ENCODE data around the gene RFFL. TPM values are rescaled to one million over a fixed set of nuclear protein-coding genes. Genes with fewer than 3 reads are reported as not detected.
A peak's percentile ranks its signal among the peaks of the same experiment; 100 is the strongest.
"Not testable (repeated sequence)": the region's sequence is repeated elsewhere in the genome, so short reads cannot be mapped to it uniquely, and the experiment has no call there.

The RFFL gene
- polyA plus RNA-seq, 1 experiment, result 10.6 TPM

- Histone ChIP-seq H3K4me3 (ENCODE audit: low read depth, low read length) (no peak overlapping the region), H3K27me3 (ENCODE audit: control insufficient read depth, insufficient read depth, low read length) (no peaks in the 10 kb centered on the region), H3K36me3 (ENCODE audit: control insufficient read depth, insufficient read depth, low read length) (peaks cover 6% of the 10 kb centered on the region)
- ChIA-PET CTCF (interaction anchor here (1.6 to 3.2 kb wide), 2 partner anchors 10 to 19 kb away, joined by 4 to 13 read pairs; partner anchors contain the start of gene RAD51D), POLR2A (no interaction called here)
- TF ChIP-seq CTCF (IDR thresholded peaks at IDR 0.05; ENCODE audit: insufficient read depth, low read depth, low read length), result no peak
- DNase-seq (ENCODE audit: low read depth), result no peak
Observed at GRCh38 chr17:35101036-35101435, 37.5 kb upstream of the RFFL start.

DNA sequence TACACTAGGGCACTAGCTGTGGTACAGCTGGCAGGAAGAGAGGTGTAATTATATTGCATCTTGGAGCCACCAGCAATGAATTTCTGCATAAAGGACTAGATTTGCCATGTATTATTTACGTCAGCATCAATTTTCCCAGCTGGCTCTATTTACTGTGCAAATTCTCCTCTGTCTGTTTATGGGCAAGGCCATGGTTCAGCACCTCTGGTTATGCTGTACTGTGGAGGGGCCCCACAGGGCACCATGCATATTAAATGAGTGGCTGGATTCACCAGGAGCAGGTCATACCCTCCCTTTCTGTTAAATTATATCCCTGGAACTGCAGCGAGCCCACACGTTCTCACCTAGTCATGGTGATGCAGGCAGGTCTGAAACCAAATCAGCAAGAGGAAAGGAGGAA is 36.4 kb upstream of the RFFL start:
- no peak for DNase-seq (ENCODE audit: low read depth)
- CTCF ChIA-PET, result interaction anchor here (1.6 to 1.8 kb wide), 2 partner anchors 9 to 10 kb away, joined by 4 to 7 read pairs; no protein-coding TSS in a partner anchor
- POLR2A ChIA-PET, result no interaction called here
- no peaks in the 10 kb centered on the region for H3K27me3 ChIP-seq (ENCODE audit: control insufficient read depth, insufficient read depth, low read length)
- no peak overlapping the region for H3K4me3 ChIP-seq (ENCODE audit: low read depth, low read length)
- peaks cover 5% of the 10 kb centered on the region; the same call in 1 of the 2 replicates for H3K36me3 ChIP-seq (ENCODE audit: control insufficient read depth, insufficient read depth, low read length)
- TF ChIP-seq CTCF (IDR thresholded peaks at IDR 0.05; ENCODE audit: insufficient read depth, low read depth, low read length), result no peak

GRCh38 chr17:35097776-35098175 is 34.3 kb upstream of the RFFL start:
- Histone ChIP-seq H3K4me3 (ENCODE audit: low read depth, low read length) (no peak overlapping the region), H3K36me3 (ENCODE audit: control insufficient read depth, insufficient read depth, low read length) (peaks cover 5% of the 10 kb centered on the region; the same call in 1 of the 2 replicates), H3K27me3 (ENCODE audit: control insufficient read depth, insufficient read depth, low read length) (no peaks in the 10 kb centered on the region)
- ChIA-PET POLR2A (no interaction called here), CTCF (interaction anchor here (1.0 to 2.3 kb wide), 2 partner anchors 11 to 22 kb away, joined by 3 to 6 read pairs; partner anchors contain the start of gene RAD51D)
- DNase-seq (ENCODE audit: low read depth), result no peak
- TF ChIP-seq CTCF (IDR thresholded peaks at IDR 0.05; ENCODE audit: insufficient read depth, low read depth, low read length), result no peak

DNA sequence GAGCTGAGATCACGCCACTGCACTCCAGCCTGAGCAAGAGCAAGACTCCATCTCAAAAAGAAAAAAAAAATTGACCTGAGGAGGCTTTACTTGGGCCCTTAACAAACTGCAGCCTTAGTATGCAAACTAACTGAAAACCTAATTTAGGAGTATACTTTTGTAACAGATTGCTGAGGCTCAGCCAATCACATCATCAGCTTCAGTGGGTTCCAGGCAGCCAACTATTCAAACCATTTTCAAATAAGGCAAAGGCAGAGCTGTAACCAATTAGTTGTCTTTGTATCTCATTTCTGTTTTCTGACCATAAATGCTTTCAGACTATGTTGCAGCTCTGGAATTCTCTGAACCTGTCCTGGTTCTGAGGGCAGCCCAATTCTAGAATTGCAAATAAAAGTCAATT is 32.2 kb upstream of the RFFL start:
- TF ChIP-seq CTCF (IDR thresholded peaks at IDR 0.05; ENCODE audit: insufficient read depth, low read depth, low read length), result no peak
- no peaks in the 10 kb centered on the region for H3K27me3 ChIP-seq (ENCODE audit: control insufficient read depth, insufficient read depth, low read length)
- H3K4me3 ChIP-seq (ENCODE audit: low read depth, low read length), result no peak overlapping the region
- POLR2A ChIA-PET, result no interaction called here
- H3K36me3 ChIP-seq (ENCODE audit: control insufficient read depth, insufficient read depth, low read length), result peaks cover 5% of the 10 kb centered on the region; the same call in 1 of the 2 replicates
- DNase-seq (ENCODE audit: low read depth), result no peak
- CTCF ChIA-PET, result interaction anchor here (0.8 to 1.5 kb wide), 3 partner anchors 12 to 33 kb away, joined by 3 read pairs; no protein-coding TSS in a partner anchor

DNA sequence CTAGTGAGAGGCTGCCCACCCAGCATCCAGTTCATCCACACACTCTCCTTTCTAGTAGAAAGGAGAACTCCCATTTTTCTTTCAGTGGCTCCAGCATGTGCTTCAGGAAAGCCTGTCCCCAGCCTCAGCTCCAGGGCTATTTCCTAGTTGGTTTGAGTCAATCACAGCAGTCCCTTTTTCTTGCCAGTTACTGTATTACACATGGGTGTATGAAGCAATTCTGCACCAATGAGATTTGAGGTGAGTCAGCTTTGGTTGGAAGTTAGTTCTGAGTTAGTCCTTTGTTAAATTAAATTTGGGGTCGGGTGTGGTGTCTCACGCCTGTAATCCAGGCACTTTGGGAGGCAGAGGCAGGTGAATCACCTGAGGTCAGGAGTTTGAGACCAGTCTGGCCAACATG is 31.4 kb upstream of the RFFL start:
- Histone ChIP-seq H3K27me3 (ENCODE audit: control insufficient read depth, insufficient read depth, low read length) (no peaks in the 10 kb centered on the region), H3K4me3 (ENCODE audit: low read depth, low read length) (no peak overlapping the region), H3K36me3 (ENCODE audit: control insufficient read depth, insufficient read depth, low read length) (peaks cover 2% of the 10 kb centered on the region; the same call in 1 of the 2 replicates)
- CTCF ChIA-PET, result interaction anchor here (0.8 to 1.5 kb wide), 6 partner anchors 8 to 128 kb away, joined by 3 to 6 read pairs (median 4); no protein-coding TSS in a partner anchor
- no peak for TF ChIP-seq CTCF (IDR thresholded peaks at IDR 0.05; ENCODE audit: insufficient read depth, low read depth, low read length)
- POLR2A ChIA-PET, result no interaction called here
- peak; percentile 39 for DNase-seq (ENCODE audit: low read depth)

- POLR2A ChIA-PET; DNase-seq (ENCODE audit: low read depth); H3K36me3 ChIP-seq (ENCODE audit: control insufficient read depth, insufficient read depth, low read length); H3K4me3 ChIP-seq (ENCODE audit: low read depth, low read length); H3K27me3 ChIP-seq (ENCODE audit: control insufficient read depth, insufficient read depth, low read length): not testable (repeated sequence)
- CTCF ChIA-PET, result interaction anchor here (1.0 to 2.6 kb wide), 5 partner anchors 10 to 670 kb away, joined by 4 to 16 read pairs (median 6); partner anchors contain the start of gene RAD51D
Observed at GRCh38 chr17:35090707-35091106, 27.2 kb upstream of the RFFL start.

Data from BJ (cell line).